ENCODE results near the gene OR3A2.
"Not testable (repeated sequence)": the region's sequence is repeated elsewhere in the genome, so short reads cannot be mapped to it uniquely, and the experiment has no call there.

Gene OR3A2

DNA sequence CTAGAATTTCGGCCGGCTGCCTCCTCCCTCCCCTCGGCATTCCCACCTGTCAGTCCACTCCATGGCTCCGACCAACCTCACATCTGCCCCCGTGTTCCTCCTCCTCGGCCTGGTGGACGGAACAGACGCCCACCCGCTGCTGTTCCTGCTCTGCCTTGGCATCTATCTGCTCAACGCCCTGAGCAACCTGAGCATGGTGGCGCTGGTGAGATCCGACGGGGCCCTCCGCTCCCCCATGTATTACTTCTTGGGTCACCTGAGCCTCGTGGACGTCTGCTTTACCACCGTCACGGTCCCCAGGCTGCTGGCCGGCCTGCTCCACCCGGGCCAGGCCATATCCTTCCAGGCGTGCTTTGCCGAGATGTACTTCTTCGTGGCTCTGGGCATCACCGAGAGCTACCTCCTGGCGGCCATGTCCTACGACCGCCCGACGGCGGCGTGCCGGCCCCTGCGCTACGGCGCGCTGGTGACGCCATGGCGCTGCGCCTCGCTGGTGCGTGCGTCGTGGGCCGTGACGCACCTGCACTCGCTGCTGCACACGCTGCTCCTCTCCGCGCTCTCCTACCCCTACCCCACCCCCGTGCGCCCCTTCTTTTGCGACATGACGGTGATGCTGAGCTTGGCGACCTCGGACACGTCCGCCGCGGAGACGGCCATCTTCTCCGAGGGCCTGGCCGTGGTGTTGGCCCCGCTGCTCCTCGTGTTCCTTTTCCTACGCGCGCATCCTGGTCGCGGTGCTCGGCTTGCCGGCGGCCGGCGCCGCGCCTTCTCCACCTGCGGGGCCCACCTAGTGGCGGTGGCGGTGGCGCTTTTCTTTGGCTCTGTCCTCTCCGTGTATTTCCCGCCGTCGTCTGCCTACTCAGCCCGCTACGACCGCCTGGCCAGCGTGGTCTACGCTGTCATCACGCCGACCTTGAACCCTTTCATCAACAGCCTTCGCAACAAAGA is at the start of gene OR3A2:
Gene OR3A2, minus strand, starts transcription at position 440 of the 948 bp plus-strand sequence.
- peak in 1 of 2 experiments; percentile 29 for DNase-seq

DNA sequence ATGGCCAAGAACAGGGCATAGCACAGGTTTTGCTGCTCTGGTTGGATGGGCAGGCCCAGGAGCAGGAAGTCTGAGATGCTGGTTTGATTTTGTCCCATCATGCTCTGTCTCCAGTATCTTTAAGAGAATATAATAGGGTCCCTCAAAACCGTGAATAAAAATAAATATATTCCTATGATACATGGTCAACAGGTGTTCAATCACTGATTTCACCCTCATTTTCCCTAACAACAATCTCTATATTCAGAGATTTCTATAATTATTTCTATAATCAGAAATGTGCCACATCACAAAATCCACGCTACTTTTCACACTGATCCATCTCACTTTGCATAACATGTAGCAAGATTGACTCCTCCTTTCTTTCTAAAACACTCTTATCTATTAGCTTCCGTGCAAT is 47.6 kb upstream of the OR3A2 start, which contains the start of gene OR1E2:
Gene OR1E2, minus strand, starts transcription at position 101 of the 400 bp plus-strand sequence. Its CDS starts 0 bp downstream, at position 101.
- DNase-seq = no peak

DNA sequence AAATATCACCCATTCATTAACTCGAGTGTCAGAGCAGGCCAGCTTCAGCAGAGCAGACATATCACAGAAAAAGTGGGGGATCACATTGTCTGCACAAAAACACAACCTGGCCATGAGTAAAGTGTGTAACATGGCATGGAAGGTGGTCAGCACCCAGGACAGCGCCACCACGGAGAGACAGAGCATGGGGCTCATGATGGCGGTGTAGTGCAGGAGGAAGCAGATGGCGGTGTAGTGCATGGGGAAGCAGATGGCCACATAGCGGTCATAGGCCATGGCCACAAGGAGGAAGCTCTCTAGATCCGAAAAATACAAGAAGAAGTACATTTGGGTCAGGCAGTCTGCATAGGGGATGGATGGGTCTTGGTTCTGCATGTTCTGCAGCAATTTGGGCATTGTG is 47.1 kb upstream of the OR3A2 start:
- peak in 1 of 2 experiments; percentile 17 for DNase-seq

DNA sequence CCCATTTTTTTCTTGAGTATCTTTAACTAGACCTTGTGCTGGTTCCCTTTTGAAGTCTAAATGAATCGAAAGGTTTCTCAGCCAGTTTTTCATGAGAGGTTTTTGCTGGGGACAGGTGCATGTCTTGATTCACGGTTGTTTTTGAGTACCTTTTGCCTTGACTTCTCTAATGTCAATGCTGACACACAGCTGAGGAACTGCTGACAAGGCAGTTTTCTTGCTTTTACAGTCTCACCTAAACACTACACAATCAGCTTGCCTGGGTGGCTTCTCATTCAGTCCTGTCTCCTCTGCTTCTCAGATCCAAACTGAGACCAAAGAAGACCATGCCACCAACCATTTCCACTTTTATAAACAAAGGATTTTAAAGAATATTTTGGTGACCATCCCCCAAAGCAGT is 32.1 kb upstream of the OR3A2 start:
- no peak for DNase-seq

DNA sequence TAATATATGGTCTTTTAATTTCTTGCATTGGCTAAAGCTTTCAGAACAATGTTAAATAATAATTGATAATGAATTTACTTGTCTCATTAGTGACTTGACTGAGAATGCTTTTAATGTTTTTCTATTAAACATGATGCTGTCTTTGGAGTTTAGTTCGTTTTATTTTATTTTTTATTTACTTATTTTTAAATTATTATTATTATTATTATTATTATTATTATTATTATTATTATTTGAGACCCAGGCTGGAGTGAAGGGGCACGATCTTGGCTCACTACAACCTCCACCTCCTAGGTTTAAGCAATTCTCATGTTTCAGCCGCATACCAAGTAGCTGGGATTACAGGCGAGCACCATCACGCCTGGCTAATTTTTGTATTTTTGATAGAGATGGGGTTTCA is 29.5 kb upstream of the OR3A2 start:
- DNase-seq = no peak

DNA sequence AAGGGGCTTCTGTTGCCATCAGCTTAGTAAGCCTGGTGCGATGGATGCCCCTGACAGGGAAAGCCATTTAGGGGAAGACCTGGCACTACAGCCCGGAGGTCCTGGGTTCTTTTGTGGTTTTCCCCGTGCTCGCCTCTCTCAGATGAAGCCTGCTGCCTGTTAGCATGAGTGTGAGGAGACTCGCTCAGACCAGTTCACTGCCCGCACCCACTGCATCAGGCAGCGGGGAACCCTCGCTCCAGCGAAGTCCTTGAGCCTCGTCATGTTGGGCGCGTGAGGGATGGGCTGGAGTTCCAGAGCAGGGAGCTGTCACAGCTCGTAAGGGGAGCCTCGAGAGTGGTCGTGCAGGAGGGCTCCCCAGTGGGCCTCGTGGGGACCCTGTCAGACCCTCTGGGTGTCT is 26.1 kb upstream of the OR3A2 start:
- DNase-seq = not testable (repeated sequence)

DNA sequence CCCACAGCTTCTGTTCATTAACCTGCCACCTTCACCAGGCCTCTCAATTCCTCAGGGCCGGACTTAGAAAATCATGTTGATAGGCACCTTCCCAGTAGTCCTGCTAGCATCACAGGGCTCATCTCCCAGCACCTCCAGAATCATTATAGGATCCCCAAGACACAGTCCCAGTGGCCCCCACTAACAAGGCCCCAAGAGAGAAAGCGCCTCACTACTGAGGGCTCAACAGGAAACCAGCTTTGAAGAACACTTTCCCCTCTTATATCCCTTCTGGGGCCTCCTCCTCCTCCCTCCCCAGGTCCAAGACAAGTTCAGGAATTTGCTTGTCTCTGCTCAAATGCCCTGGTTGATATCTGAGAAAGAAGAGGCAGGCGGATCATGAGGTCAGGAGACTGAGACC is 25.0 kb upstream of the OR3A2 start, which contains the start of gene OR3A3:
Gene OR3A3, plus strand, starts transcription at position 301 of the 400 bp plus-strand sequence.
- DNase-seq = no peak

DNA sequence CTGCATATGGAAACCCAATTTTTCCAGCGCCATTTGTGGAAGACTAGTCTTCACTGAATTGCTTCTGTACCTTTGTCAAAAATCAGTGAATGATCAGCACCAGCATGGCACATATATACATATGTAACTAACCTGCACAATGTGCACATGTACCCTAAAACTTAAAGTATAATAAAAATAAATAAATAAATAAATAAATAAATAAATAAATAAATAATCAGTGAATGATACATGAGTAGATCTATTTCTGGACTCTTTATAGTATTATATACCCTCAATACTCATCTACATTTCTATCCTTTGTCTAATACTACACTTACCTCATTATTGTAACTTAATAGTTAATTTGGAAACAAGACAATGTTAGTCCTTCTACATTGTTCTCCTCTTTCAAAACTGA is 17.7 kb upstream of the OR3A2 start:
- DNase-seq = not testable (repeated sequence)

DNA sequence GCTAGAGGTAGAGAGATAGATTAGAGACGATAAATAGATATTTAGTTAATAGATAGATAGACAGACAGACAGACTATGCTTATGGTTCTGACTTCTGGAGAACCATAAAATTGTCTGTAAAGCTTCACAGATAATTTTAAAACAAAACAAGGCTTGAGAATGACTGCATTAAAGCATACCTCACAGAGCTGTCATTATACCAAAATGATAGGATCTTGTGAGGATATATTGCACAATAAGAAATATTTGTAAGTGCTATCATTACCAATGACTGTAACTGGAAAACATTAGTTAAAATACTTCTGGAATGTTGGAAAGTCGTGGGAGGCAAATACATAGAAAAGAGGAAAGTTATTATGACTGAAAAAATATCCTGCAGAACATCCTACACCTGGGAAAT is 15.7 kb upstream of the OR3A2 start:
- DNase-seq = no peak

DNA sequence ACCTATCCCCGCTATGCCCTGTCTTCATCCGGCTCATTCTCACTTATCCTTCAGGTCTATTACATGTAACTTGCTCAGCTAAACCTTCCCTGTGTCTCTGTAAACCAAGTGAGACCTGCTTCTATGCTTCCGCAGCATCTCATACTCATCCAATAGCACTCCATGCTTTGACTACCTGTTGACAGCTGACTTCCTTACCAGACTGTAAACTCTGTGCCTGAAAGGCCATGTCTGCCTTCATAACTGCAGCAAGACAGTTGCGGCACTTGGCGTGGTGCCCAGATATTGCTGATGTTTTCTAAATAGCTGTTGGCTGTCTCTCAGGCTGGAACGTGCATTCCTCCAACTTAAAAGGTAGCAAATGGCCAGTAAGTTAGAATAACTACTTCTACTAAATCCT is 13.9 kb upstream of the OR3A2 start:
- no peak for DNase-seq

DNA sequence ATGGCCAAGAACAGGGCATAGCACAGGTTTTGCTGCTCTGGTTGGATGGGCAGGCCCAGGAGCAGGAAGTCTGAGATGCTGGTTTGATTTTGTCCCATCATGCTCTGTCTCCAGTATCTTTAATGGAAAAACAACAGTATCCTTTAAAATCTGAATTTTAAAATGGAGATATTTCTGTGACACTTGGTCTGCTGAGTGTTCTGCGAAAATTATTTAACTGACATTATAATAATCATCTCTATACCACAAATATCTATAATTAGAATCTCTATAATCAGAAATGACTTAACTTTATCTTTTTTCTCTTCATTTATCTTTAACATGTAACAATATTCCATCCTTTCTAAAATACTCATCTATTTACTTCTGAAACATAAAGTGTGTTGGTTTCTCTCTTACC is 12.2 kb upstream of the OR3A2 start, which contains the start of gene OR1E1:
Gene OR1E1, minus strand, starts transcription at position 101 of the 400 bp plus-strand sequence. Its CDS starts 0 bp downstream, at position 101.
- no peak for DNase-seq

DNA sequence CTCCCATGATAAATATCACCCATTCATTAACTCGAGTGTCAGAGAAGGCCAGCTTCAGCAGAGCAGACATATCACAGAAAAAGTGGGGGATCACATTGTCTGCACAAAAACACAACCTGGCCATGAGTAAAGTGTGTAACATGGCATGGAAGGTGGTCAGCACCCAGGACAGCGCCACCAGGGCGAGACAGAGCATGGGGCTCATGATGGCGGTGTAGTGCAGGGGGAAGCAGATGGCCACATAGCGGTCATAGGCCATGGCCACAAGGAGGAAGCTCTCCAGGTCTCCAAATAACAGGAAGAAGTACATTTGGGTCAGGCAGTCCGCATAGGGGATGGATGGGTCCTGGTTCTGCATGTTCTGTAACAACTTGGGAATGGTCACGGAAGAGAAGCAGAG is 11.7 kb upstream of the OR3A2 start:
- peak in 1 of 2 experiments; percentile 28 for DNase-seq

DNA sequence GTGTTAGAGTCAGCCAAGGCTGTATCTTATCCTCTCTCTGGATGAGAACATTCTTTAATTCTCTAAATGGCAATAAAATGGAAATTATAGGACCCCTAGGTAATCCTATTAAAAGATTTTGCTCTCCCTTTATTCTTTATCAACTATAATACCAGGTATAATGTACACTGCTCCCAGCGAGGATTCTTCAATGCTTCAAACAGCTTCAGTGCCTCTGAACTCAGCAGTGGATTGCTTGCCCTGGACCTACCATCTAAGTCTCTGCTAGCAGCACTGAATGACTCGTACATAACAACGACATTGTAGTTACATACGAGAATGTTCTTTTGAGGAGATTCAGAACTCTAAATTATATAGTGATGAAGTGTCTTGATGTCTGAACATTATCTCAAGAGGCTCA is 3.7 kb upstream of the OR3A2 start:
- DNase-seq = no peak

DNA sequence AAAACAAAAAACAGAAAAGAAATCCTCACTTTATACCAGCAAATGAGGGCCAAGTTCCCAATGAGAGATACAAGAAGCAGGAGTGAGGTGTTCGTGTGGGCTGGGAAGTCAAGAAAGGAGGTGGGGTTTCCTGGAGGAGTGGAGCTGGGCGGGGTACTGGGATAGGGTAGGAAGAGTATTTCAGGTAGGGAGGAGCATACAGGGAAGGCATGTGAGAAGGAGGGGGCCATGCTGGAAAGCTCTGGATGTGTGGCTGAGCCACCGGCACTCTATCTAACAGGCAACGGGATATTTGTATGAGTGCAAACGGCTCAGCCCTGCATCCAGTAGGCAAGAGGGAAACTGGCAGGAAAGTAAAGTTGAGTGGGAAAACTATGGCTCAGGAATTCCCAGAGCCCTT is 4.2 kb downstream of the OR3A2 start:
- DNase-seq = no peak

DNA sequence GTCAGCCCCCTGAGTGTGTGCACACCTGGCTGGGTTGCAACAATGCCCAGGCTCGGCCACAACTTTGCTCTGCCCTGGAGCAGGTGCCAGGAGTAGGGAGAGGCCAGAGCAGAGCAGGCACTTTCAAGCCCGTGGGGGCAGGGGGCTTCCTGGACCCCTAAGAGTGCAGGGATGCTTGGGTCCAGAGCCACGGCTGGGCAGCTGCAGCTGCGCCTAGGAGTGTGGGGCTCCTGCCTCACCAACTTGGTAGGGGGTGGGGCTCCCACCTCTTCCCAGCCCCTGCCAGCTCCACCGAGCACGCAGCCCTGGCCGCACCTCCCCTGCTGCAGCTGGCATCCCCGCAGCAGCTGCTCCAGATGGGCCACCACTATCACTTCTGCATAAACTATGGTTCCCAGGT is 7.8 kb downstream of the OR3A2 start:
- no peak for DNase-seq

DNA sequence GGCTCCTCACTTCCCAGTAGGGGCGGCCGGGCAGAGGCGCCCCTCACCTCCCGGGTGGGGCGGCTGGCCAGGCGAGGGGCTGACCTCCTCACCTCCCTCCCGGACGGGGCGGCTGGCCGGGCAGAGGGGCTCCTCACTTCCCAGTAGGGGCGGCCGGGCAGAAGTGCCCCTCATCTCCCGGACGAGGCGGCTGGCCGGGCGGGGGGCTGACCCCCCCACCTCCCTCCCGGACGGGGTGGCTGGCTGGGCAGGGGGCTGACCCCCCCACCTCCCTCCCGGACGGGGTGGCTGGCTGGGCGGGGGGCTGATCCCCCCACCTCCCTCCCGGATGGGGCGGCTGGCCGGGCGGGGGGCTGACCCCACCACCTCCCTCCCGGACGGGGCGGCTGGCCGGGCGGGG is 14.9 kb downstream of the OR3A2 start:
- not testable (repeated sequence) for DNase-seq

DNA sequence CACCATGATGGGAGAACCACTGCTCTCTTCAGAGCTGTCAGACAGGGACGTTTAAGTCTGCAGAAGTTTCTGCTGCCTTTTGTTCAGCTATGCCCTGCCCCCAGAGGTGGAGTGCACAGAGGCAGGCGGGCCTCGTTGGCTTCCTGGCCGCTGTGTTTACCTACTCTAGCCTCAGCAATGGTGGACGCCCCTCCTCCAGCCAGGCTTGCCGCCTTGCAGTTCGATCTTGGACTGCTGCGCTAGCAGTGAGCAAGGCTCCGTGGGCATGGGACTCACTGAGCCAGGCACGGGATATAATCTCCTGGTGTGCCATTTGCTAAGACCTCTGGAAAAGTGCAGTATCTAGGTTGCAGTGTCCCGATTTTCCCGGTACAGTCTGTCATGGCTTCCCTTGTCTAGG is 43.3 kb downstream of the OR3A2 start:
- DNase-seq = not testable (repeated sequence)

DNA sequence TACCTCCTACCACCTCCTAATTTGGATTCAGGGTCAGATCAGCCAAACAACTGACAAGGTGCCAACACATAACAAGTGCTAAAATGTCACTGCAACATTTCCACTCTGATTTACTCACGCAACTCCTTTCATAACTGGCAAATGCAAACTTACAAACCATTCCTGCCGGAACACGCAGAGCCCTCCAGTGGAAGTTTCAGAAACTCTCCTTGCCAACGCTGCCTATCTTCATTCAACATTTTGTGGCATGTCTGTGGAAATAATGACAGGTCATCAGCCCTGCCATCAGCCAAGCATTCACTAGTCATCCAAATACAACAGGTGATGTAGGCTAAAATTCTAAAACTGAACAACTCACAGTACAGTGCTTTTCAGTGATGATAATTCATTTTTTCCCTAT is 50.2 kb downstream of the OR3A2 start:
- no peak for DNase-seq

DNA sequence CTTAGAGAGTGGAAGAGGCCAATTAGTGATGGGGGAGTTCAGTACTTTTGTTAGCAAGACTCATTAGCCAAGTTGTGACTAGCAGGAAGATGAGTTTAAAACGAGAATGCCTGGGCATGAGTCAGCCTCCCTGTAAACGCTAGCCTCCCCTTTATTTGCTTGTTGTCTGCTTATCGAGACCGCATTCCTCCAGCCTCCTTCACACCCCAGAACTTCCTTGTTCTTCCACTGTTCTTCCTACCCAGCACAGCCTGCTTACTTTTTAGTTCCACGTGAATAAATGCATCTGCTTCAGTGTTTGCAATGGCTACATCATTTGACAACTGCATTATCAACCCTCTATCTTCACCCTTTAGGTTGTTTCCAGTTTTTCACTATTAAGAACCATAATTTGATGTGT is 67.8 kb downstream of the OR3A2 start:
- DNase-seq = no peak

DNA sequence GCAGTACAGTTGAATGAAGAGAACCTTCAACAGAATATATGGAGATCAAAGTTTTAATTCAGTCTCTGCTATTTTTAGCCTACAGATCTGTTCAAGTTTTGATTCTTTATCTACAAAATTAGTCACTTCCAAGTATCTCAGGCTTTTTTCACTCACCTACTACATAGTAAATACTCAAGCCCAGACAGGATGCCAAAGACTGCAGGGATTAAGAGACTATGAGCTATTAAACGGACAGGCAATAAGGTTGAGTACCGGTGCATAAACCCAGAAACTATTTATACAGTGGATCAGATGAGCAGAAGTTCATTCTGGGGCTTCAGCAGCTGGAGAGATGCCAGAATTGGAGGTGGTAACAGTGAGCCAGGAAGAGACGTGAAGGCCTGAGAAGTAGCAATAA is 69.3 kb downstream of the OR3A2 start:
- DNase-seq = no peak

DNA sequence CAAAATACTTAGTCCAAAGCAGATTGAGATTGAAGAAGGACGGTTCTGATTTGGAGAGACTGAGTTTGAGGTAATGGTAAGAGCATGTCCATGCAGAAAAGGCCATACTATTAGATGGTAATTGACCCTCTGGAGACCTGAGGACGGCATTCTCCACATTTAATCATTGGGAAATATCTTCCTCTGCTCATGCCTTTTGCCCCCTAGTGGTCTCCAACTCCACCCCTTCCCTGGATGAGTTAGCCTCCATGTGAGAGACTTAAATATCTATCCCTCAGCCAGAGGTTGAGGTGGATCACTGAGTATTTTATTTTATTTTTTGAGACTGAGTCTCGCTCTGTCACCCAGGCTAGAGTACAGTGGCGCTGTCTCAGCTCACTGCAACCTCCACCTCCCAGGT is 77.5 kb downstream of the OR3A2 start:
- DNase-seq = no peak

DNA sequence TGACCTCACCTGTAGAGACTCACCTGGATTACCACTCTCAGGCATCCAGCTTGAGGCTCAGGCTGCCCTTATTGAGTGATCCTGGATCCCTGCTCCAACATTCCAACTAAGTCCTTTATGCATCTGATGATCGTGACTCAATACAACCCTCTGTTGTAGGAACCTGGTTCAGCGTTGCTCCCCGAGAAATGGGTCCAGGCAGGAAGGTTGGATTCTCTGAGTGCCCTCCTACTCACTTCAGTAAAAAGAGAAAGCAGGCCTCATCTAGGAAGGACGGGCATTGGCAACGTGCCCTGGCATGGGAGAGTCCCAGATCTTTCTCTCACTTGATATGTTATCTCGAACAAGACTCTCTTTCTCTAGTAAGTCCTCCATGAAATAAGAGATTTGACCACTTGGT is 87.8 kb downstream of the OR3A2 start, which contains the start of gene OR3A1:
Gene OR3A1, minus strand, starts transcription at position 101 of the 400 bp plus-strand sequence. CDS start 5,778 bp downstream, outside the sequence.
- DNase-seq = no peak

DNA sequence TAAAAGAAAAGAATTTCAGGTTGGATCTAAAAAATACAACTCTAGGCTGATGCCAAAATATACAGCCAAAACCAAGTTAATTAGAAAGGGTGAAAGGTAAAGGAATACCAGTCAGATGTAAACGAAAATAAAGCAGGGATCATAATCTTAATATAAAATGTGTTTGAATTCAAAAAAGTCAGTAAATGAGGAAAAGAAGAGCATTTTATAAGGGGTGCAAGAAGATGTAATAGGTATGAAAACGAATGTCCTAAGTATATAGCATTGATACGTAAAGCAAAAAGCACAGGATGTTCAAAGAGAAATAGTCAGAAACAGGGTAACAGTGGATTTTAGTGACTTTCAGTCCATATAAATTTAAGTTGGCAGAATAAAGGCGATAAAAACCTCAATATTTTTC is 90.5 kb downstream of the OR3A2 start:
- no peak for DNase-seq

DNA sequence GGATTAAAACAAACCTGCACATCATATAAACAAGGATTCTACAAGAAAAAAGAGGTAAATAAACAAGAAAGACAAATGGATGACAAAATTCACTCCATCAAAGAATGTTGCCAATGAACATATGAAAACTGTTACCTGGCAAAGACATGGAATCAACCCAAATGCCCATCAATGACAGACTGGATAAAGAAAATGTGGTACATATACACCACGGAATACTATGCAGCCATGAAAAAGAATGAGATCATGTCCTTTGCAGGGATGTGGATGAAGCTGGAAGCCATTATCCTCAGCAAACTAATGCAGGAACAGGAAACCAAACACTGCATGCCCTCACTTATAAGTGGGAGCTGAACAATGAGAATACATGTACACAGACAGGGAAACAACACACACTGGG is 92.6 kb downstream of the OR3A2 start:
- DNase-seq = not testable (repeated sequence)
